Heart left ventricle (tissue), 16 donors: ENCODE measurements around the gene PLCB4. TPM values are rescaled to one million over a fixed set of nuclear protein-coding genes. Genes with fewer than 3 reads are reported as not detected.

Source experiments
- ATAC-seq, 4 donors: fragments of 200-7000 bp; cut with Tn5 transposase; one replicate each; pipeline ENCODE4 v1.9.1; 2020 to 2022; ENCODE audit warnings: moderate library complexity in 4 of 4, mild to moderate bottlenecking in 3 of 4, moderate number of reproducible peaks in 1 of 4
- DNase-seq, 5 donors: peaks; one replicate each; pipeline ENCODE4 v3.0.0-alpha.2; 2020
- H3K27ac ChIP-seq, 12 donors: fragments of 200-600 bp; sonication (generic) in 4 of 12; one replicate each; pipeline versions ENCODE4 v1.5.0 to v1.8.0; 2016 to 2022; ENCODE audit warnings: mild to moderate bottlenecking in 2 of 12
- H3K27me3 ChIP-seq, 9 donors: fragments of 200-600 bp; sonication (generic) in 2 of 9; one replicate each; pipeline versions ENCODE4 v1.5.1 to v1.8.0; 2016 to 2022; ENCODE audit warnings: mild to moderate bottlenecking in 3 of 9
- H3K36me3 ChIP-seq, 9 donors: fragments of 200-600 bp; sonication (generic) in 2 of 9; one replicate each; pipeline versions ENCODE4 v1.5.0 to v1.8.0; 2018 to 2022; ENCODE audit warnings: mild to moderate bottlenecking in 2 of 9
- H3K4me1 ChIP-seq, 12 donors: fragments of 200-600 bp; sonication (generic) in 4 of 12; one replicate each; pipeline versions ENCODE4 v1.5.0 to v1.8.0; 2016 to 2022; ENCODE audit warnings: mild to moderate bottlenecking in 3 of 12
- H3K4me3 ChIP-seq, 12 donors: fragments of 200-600 bp; sonication (generic) in 4 of 12; one replicate each; pipeline versions ENCODE4 v1.5.0 to v1.8.0; 2017 to 2022; ENCODE audit warnings: mild to moderate bottlenecking in 9 of 12, moderate library complexity in 4 of 12
- H3K9me3 ChIP-seq, 12 donors: fragments of 200-600 bp; sonication (generic) in 4 of 12; one replicate each; pipeline versions ENCODE4 v1.5.0 to v1.8.0; 2016 to 2022; ENCODE audit warnings: mild to moderate bottlenecking in 1 of 12
- POLR2A ChIP-seq, 2 donors: fragments of 450-650 bp; IDR thresholded peaks; one replicate each; pipeline ENCODE4 v1.6.1; 2017; ENCODE audit warnings: antibody characterized with exemption in 2 of 2, mild to moderate bottlenecking in 2 of 2, moderate library complexity in 2 of 2
- WGBS, 4 donors: extraction: QIAGEN DNeasy Blood & Tissue Kit in 2 of 4; methylation state at CpG; one replicate each; pipeline versions ENCODE4 v1.1.5 to v1.1.7; 2013 to 2018; 5-methylcytosine and 5-hydroxymethylcytosine counted together
- intact Hi-C, 10 donors: fragments of 100-400 bp; cut with DNase I; formaldehyde crosslinking; loops; one replicate each; pipeline versions ENCODE4 v1.11.1 to v1.14.2; 2022
- polyA plus RNA-seq, 2 donors: library from polyadenylated mRNA; stranded (reverse); fragments of 200-250 nt; gene quantifications; one replicate each; pipeline ENCODE4 v1.2.3, GENCODE V29; 2013
- total RNA-seq, 9 donors: library from RNA; depleted of rRNA in 2 of 9; stranded (reverse); fragments of >200 nt in 2 of 9; fragmentation: NEBNext Ultra II Directional in 3 of 9; extraction: Animal tissue kit (Norgen Biotek cat#: 25700) in 3 of 9; gene quantifications; one replicate each; pipeline versions ENCODE4 v1.1.0 to v1.2.4, GENCODE V29; 2016 to 2023
- TF ChIP-seq, protein P1 (sequence below), 12 donors: fragments of 200-600 bp; sonication (generic) in 4 of 12; IDR thresholded peaks; one replicate each; pipeline versions ENCODE4 v1.5.0 to v1.8.0; 2018 to 2022; ENCODE audit warnings: antibody characterized with exemption in 12 of 12, mild to moderate bottlenecking in 5 of 12
- donor health status: ischemic (EF 13 %, LVEDD 7.1; RV severe dilation, severe dysfunction).
- donor health status: healthy with polysubstance abuse.
- donor health status: DM: no; HTN: yes; CAD: no.
- donor health status: DM: no; HTN: no; CAD: no.
- donor health status: ischemic (EF 25% LVEDD 6.9; RV normal size, moderate dysfunction).
- donor health status: ischemic (EF 25% LVEDD 5.7; RV mildly dilated, moderate dysfunction).
- donor health status: healthy.
- donor health status: DM: yes; HTN: yes; CAD: no.
- donor health status: ischemic (EF 35%, LVEDD 5.7; RV mildly dilated, moderate dysfunction).
- donor health status: nonischemic (EF 11% LVEDD 7.7; RV severe dilation, severe dysfunction).
- donor health status: DM: yes; HTN: yes; CAD: no.
- donor health status: PGD.
- donor health status: ischemic (EF 29% LVEDD 5.4; RV normal size, mild dysfunction).
- donor health status: nonischemic (EF 23%, LVEDD 6.1; RV moderate dilation, normal function).

Gene PLCB4
- total and polyA plus RNA-seq, 11 donors: 8.4 to 31.8 (median 18.5) TPM

DNA sequence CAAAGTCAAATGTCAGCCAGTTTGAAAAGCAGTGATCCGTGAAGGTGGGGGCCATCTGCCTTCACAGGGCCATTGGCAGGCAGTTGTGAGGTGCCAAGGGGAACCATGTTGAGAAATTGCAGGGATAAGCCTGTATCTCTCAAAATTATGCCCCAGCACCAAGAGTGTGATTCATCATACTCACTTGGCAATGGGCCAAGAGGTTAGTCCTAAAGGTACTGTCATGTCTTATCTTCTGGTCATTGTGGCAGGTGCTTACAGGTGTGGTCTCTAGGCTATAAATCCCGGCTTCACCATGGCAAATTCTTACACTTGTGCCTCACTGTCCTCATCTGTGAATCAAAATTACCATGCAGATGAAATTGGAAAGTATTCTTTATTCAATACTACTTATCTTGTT is 294.8 kb downstream of the PLCB4 start:
- 93 to 100% (median 95%) methylated on average over 2 of the region's 2 CpGs for WGBS, 4 donors

DNA sequence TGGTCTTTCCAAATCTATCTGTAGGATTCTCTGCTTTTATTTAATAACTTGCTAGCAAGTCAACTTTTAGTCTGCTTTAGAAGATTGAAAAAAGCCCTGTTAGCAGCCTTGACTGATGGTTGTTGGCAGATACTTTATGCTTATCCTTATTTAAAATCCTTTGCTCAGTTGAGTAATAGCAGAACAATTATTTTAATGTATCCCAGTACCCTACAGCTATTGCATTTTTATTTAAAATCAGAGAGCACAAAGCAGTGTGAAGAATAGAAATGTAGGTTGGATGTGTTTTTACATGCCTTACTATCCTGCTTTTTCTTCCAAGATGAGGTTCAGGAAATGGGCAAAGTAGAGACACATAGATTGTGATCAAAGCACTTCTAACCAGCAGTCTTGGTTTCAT is 298.4 kb downstream of the PLCB4 start:
- no peaks in the 10 kb centered on the region for H3K9me3 ChIP-seq
- H3K27me3 ChIP-seq: no peaks in the 10 kb centered on the region
- intact Hi-C loops: loop anchor here in 1 of 10 donors (5.0 kb wide), 1 partner anchor 515 kb away; no protein-coding TSS in a partner anchor
- peaks cover 0 to 73% (median 12%) of the 10 kb centered on the region in 9 donors for H3K36me3 ChIP-seq
- peaks cover 0 to 14% (median 0%) of the 10 kb centered on the region in 12 donors for H3K4me1 ChIP-seq
- DNase-seq: no peak
- H3K4me3 ChIP-seq: no peak overlapping the region
- no peak for ATAC-seq
- H3K27ac ChIP-seq: no peak overlapping the region
- TF ChIP-seq POLR2A (IDR thresholded peaks at IDR 0.05): no peak
- TF ChIP-seq, protein P1, sequence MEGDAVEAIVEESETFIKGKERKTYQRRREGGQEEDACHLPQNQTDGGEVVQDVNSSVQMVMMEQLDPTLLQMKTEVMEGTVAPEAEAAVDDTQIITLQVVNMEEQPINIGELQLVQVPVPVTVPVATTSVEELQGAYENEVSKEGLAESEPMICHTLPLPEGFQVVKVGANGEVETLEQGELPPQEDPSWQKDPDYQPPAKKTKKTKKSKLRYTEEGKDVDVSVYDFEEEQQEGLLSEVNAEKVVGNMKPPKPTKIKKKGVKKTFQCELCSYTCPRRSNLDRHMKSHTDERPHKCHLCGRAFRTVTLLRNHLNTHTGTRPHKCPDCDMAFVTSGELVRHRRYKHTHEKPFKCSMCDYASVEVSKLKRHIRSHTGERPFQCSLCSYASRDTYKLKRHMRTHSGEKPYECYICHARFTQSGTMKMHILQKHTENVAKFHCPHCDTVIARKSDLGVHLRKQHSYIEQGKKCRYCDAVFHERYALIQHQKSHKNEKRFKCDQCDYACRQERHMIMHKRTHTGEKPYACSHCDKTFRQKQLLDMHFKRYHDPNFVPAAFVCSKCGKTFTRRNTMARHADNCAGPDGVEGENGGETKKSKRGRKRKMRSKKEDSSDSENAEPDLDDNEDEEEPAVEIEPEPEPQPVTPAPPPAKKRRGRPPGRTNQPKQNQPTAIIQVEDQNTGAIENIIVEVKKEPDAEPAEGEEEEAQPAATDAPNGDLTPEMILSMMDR (IDR thresholded peaks at IDR 0.05): no peak

More for the DNA sequence above, 294.8 kb downstream of the PLCB4 start:
- no peak overlapping the region for H3K4me3 ChIP-seq
- intact Hi-C loops: loop anchor here in 4 of 10 donors (5.0 kb wide), 4 partner anchors 511 to 576 kb away; no protein-coding TSS in a partner anchor
- H3K27ac ChIP-seq: no peak overlapping the region
- peaks cover 0 to 50% (median 12%) of the 10 kb centered on the region in 9 donors for H3K36me3 ChIP-seq
- DNase-seq: no peak
- H3K4me1 ChIP-seq: peaks cover 0 to 24% (median 9%) of the 10 kb centered on the region in 12 donors
- H3K27me3 ChIP-seq: no peaks in the 10 kb centered on the region
- no peaks in the 10 kb centered on the region for H3K9me3 ChIP-seq
- TF ChIP-seq, protein P1 (IDR thresholded peaks at IDR 0.05): no peak
- no peak for TF ChIP-seq POLR2A (IDR thresholded peaks at IDR 0.05)
- no peak for ATAC-seq

DNA sequence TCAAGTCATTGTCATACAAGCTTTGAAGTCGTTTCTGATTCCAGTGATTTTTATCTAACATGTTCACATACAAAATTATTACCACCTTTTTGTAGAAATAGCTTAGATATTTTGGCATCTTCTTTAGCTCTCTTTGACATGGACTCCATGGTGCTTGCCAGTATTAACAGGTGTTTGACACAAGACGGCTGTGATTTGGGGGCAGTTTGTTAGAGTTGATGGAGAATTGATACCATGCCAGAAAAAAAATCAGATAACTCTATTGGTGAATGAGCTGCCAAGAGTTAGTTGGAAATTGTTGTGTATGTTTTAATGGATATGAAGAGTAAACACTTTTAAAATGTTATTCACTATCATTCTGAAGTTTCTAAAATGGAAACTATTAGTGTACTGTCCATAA is 298.9 kb downstream of the PLCB4 start:
- DNase-seq (no peak), ATAC-seq (no peak)
- Histone ChIP-seq H3K36me3 (peaks cover 0 to 72% (median 12%) of the 10 kb centered on the region in 9 donors), H3K4me1 (peaks cover 0 to 14% (median 0%) of the 10 kb centered on the region in 12 donors), H3K27me3 (no peaks in the 10 kb centered on the region), H3K4me3 (no peak overlapping the region), H3K27ac (no peak overlapping the region), H3K9me3 (no peaks in the 10 kb centered on the region)
- WGBS, 4 donors: 47 to 75% (median 70%) methylated on average over 2 of the region's 2 CpGs
- intact Hi-C loops: loop anchor here in 1 of 10 donors (5.0 kb wide), 1 partner anchor 515 kb away; no protein-coding TSS in a partner anchor
- TF ChIP-seq, protein P1 (IDR thresholded peaks at IDR 0.05): no peak
- no peak for TF ChIP-seq POLR2A (IDR thresholded peaks at IDR 0.05)

DNA sequence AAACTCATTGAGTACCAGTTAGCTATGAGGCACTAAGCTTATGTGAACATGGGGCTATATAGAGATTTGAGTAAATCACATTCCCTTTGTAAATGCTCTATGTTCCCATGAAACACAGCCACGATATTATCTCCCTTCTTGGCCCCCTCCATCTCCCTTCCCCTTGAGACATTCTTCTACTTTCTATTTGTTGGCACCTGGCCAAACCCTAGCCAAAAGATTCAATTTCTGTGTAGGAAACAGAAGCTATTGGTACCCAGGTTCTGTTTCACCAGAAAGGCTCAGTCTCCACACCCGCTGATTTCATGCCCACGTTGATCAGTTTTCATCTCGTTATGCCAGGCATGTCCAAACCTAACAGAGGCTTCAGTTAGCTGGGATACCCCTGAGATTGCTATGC is 300.0 kb downstream of the PLCB4 start:
- ATAC-seq (no peak), DNase-seq (no peak)
- peaks cover 0 to 23% (median under 1%) of the 10 kb centered on the region in 12 donors for H3K4me1 ChIP-seq
- no peaks in the 10 kb centered on the region for H3K27me3 ChIP-seq
- no peak overlapping the region for H3K27ac ChIP-seq
- peaks cover 0 to 60% (median 7%) of the 10 kb centered on the region in 9 donors for H3K36me3 ChIP-seq
- H3K9me3 ChIP-seq: no peaks in the 10 kb centered on the region
- 62 to 74% (median 69%) methylated on average over 4 of the region's 4 CpGs for WGBS, 4 donors
- H3K4me3 ChIP-seq: no peak overlapping the region
- intact Hi-C loops: loop anchor here in 1 of 10 donors (5.0 kb wide), 1 partner anchor 517 kb away; no protein-coding TSS in a partner anchor
- TF ChIP-seq POLR2A (IDR thresholded peaks at IDR 0.05): no peak
- TF ChIP-seq, protein P1 (IDR thresholded peaks at IDR 0.05): no peak
